OCI-LY1 (cell line): ENCODE measurements around the gene LRP1.

Source experiments
- H2AFZ ChIP-seq: fragments of 200-600 bp; sonication (generic), shearing (Covaris generic); 2 replicates; pipeline ENCODE4 v1.6.0; 2014; ENCODE audit warnings: antibody characterized with exemption, mild to moderate bottlenecking, low read length
- H3F3A ChIP-seq: fragments of 200-600 bp; sonication (generic), shearing (Covaris generic); 2 replicates; pipeline ENCODE4 v1.6.0; 2014; ENCODE audit warnings: mild to moderate bottlenecking, antibody characterized with exemption, low read length, moderate library complexity; ENCODE audit not compliant: insufficient read depth
- H3K27ac ChIP-seq: fragments of 200-600 bp; sonication (generic); 2 replicates; pipeline ENCODE4 v1.5.1; 2014; ENCODE audit warnings: low read length, mixed run types, mild to moderate bottlenecking, low read depth; ENCODE audit not compliant: poor library complexity, severe bottlenecking
- H3K27me3 ChIP-seq: fragments of 200-600 bp; sonication (generic); 2 replicates; pipeline ENCODE4 v1.6.0; 2014; ENCODE audit warnings: antibody characterized with exemption, mild to moderate bottlenecking, low read length, moderate library complexity; ENCODE audit not compliant: insufficient read depth
- H3K36me3 ChIP-seq: fragments of 200-600 bp; sonication (generic); 2 replicates; pipeline ENCODE4 v1.6.1; 2014; ENCODE audit warnings: mild to moderate bottlenecking, antibody characterized with exemption, low read length, moderate library complexity, mixed read lengths; ENCODE audit not compliant: insufficient read depth
- H3K4me1 ChIP-seq: fragments of 200-600 bp; sonication (generic); 2 replicates; pipeline ENCODE4 v1.5.1; 2014; ENCODE audit warnings: mild to moderate bottlenecking, low read length, moderate library complexity; ENCODE audit not compliant: insufficient read depth, severe bottlenecking
- H3K4me2 ChIP-seq: fragments of 200-600 bp; sonication (generic), shearing (Covaris generic); 2 replicates; pipeline ENCODE4 v1.6.1; 2014; ENCODE audit warnings: low read length
- H3K4me3 ChIP-seq: fragments of 200-600 bp; sonication (generic); 2 replicates; pipeline ENCODE4 v1.5.1; 2014; ENCODE audit warnings: low read length, low read depth, mild to moderate bottlenecking, mixed read lengths; ENCODE audit not compliant: poor library complexity, severe bottlenecking
- H3K79me2 ChIP-seq: fragments of 200-600 bp; shearing (Covaris generic); 2 replicates; pipeline ENCODE4 v1.6.1; 2016; ENCODE audit warnings: mixed run types, low read length, mixed read lengths; ENCODE audit not compliant: insufficient read depth
- H3K9ac ChIP-seq: fragments of 200-600 bp; sonication (generic), shearing (Covaris generic); 2 replicates; pipeline ENCODE4 v1.6.1; 2014; ENCODE audit warnings: mild to moderate bottlenecking, low read length, mixed read lengths
- H3K9me2 ChIP-seq: fragments of 200-600 bp; sonication (generic), shearing (Covaris generic); 2 replicates; pipeline ENCODE4 v1.6.1; 2014; ENCODE audit warnings: low read depth, mild to moderate bottlenecking, low read length, mixed read lengths
- H3K9me3 ChIP-seq: fragments of 200-600 bp; shearing (Covaris generic); 2 replicates; pipeline ENCODE4 v1.6.1; 2014; ENCODE audit warnings: low read length, mixed read lengths
- H4K20me1 ChIP-seq: fragments of 200-600 bp; sonication (generic), shearing (Covaris generic); 2 replicates; pipeline ENCODE4 v1.6.0; 2016; ENCODE audit warnings: mild to moderate bottlenecking, low read length; ENCODE audit not compliant: insufficient read depth
- EZH2 ChIP-seq: fragments of 200-600 bp; sonication (generic), shearing (Covaris generic); IDR thresholded peaks from 2 replicates; pipeline ENCODE4 v1.8.0; 2017; ENCODE audit warnings: borderline replicate concordance, mixed run types, mild to moderate bottlenecking, antibody characterized with exemption, low read length, moderate library complexity, mixed read lengths
- TF ChIP-seq, protein P1 (sequence below): fragments of 200-600 bp; sonication (generic), shearing (Covaris generic); IDR thresholded peaks from 2 replicates; pipeline ENCODE4 v1.5.1; 2017; ENCODE audit warnings: mild to moderate bottlenecking, antibody characterized with exemption, low read length, moderate library complexity, mixed read lengths

Gene LRP1

DNA sequence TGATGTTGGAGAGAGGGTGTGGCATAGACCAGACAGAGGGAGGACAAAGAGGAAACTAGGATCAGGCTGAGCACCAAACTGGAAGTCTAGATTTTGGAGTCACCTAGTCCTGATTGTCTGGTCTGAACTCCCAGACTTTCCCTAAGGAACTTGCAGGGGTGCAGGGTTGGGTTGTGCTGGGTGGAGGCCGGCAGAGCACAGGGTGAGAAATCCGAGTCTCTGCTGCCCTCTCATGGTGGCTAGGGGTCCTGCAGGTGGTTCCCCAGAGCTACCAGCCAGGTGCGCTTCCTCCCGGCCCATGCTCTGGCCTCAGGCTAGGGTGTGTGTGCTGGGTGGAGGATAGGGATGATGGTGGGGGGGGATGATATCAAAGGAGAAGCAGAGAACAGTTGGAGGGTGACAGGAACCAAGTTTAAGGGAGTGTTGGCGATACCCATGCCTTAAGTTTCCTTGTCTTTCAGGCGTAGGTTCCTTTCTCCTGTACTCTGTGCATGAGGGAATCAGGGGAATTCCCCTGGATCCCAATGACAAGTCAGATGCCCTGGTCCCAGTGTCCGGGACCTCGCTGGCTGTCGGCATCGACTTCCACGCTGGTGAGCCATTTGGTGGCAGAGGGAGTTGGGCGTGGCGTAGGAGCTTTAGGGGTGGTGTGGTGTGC, 54.8 kb downstream of the LRP1 start:
- Histone ChIP-seq H3K36me3 (no peaks in the 10 kb centered on the region), H3K9me3 (no peaks in the 10 kb centered on the region), H3K79me2 (no peaks in the 10 kb centered on the region), H3K4me1 (peaks cover 5% of the 10 kb centered on the region), H4K20me1 (no peaks in the 10 kb centered on the region), H3K4me2 (no peak overlapping the region), H3K27ac (no peak overlapping the region), H3K4me3 (no peak overlapping the region), H3K9me2 (no peaks in the 10 kb centered on the region), H3K27me3 (peaks cover 6% of the 10 kb centered on the region), H3K9ac (no peak overlapping the region), H3F3A (no peaks in the 10 kb centered on the region), H2AFZ (no peak overlapping the region)
- TF ChIP-seq, protein P1, sequence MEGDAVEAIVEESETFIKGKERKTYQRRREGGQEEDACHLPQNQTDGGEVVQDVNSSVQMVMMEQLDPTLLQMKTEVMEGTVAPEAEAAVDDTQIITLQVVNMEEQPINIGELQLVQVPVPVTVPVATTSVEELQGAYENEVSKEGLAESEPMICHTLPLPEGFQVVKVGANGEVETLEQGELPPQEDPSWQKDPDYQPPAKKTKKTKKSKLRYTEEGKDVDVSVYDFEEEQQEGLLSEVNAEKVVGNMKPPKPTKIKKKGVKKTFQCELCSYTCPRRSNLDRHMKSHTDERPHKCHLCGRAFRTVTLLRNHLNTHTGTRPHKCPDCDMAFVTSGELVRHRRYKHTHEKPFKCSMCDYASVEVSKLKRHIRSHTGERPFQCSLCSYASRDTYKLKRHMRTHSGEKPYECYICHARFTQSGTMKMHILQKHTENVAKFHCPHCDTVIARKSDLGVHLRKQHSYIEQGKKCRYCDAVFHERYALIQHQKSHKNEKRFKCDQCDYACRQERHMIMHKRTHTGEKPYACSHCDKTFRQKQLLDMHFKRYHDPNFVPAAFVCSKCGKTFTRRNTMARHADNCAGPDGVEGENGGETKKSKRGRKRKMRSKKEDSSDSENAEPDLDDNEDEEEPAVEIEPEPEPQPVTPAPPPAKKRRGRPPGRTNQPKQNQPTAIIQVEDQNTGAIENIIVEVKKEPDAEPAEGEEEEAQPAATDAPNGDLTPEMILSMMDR, result peak; percentile 98
- no peak for TF ChIP-seq EZH2

DNA sequence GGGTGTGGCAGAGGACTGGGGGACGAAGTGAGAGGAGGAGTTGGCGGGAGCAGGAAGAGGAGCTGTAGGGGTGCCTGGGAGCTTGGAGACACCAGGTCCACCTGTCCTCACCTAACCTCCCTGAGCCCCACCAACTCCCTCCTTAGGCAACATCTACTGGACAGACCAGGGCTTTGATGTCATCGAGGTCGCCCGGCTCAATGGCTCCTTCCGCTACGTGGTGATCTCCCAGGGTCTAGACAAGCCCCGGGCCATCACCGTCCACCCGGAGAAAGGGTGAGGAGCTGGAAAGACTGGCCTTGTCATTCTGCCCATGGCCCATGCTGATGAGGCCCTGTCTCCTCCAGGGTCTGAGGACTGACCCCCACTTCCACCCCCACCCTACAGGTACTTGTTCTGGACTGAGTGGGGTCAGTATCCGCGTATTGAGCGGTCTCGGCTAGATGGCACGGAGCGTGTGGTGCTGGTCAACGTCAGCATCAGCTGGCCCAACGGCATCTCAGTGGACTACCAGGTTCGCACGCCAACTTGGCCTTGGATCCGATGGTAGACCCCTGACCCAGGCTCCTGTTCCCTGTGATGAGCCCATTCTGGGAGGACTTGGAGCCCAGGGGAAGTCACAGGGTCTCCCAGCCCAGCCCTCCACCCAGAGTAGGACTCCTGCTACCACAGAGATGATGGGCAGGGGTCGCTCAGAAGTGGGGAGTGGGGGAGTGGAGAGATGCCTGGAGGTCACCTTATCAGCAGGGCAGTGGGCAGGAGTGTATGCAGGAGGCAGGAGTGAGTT, 55.8 kb downstream of the LRP1 start:
- H3K36me3 ChIP-seq, result no peaks in the 10 kb centered on the region
- H3K4me2 ChIP-seq, result no peak overlapping the region
- H3K9ac ChIP-seq, result no peak overlapping the region

DNA sequence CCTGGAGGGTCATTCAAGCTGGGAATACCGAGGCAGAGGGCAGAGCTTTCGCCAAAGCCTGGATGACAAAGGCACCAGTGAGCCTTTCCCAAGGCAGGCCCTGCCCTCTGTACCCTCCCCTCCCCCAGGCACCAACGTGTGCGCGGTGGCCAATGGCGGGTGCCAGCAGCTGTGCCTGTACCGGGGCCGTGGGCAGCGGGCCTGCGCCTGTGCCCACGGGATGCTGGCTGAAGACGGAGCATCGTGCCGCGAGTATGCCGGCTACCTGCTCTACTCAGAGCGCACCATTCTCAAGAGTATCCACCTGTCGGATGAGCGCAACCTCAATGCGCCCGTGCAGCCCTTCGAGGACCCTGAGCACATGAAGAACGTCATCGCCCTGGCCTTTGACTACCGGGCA, 57.1 kb downstream of the LRP1 start:
- H3K9me3 ChIP-seq, result no peaks in the 10 kb centered on the region
- no peak overlapping the region for H3K4me3 ChIP-seq
- no peaks in the 10 kb centered on the region for H3F3A ChIP-seq
- H3K9me2 ChIP-seq, result no peaks in the 10 kb centered on the region
- no peak overlapping the region for H3K4me2 ChIP-seq
- H4K20me1 ChIP-seq, result no peaks in the 10 kb centered on the region
- peaks cover 6% of the 10 kb centered on the region; the same call in 1 of the 2 replicates for H3K27me3 ChIP-seq
- H2AFZ ChIP-seq, result no peak overlapping the region
- H3K27ac ChIP-seq, result no peak overlapping the region
- no peak overlapping the region for H3K9ac ChIP-seq
- no peaks in the 10 kb centered on the region for H3K36me3 ChIP-seq
- TF ChIP-seq EZH2, result no peak
- TF ChIP-seq, protein P1, result no peak
- no peaks in the 10 kb centered on the region for H3K4me1 ChIP-seq
- no peaks in the 10 kb centered on the region for H3K79me2 ChIP-seq

More for the DNA sequence above, 55.8 kb downstream of the LRP1 start:
- Histone ChIP-seq H3K79me2 (no peaks in the 10 kb centered on the region), H3K27ac (no peak overlapping the region), H4K20me1 (no peaks in the 10 kb centered on the region), H3K27me3 (peaks cover 6% of the 10 kb centered on the region; the same call in 1 of the 2 replicates), H3K4me1 (no peaks in the 10 kb centered on the region), H3K4me3 (no peak overlapping the region), H3F3A (no peaks in the 10 kb centered on the region), H3K9me3 (no peaks in the 10 kb centered on the region), H3K9me2 (no peaks in the 10 kb centered on the region), H2AFZ (no peak overlapping the region)
- TF ChIP-seq, protein P1, result no peak
- TF ChIP-seq EZH2, result no peak
